ENCODE measurements around the gene SYN1.

DNA sequence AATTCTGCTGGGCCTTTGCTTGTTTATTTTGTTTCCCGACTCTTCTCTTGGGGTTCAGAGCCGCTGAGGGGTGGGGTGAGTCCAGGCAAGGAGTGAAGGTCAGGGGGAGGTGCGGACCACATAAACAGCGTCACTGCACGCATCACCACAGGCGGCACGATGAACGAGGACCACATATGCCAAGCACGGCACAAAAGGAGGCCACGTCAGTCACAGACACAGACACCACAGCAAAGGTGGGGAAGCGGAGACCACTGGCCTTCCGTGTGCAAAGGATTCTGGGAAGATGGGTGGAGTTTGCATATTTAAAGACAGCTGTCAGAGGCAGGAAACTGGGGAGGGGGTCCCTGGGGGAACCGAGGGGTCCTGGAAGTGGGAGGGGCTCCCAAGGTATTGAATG, 47.8 kb downstream of the SYN1 start:
- TF ChIP-seq CTCF (IDR thresholded peaks at IDR 0.05; ENCODE audit: low read depth, low read length) (no peak), POLR2A (IDR thresholded peaks at IDR 0.05; ENCODE audit: extremely low read depth, insufficient read length) (no peak)
- TF ChIP-seq, protein P1, sequence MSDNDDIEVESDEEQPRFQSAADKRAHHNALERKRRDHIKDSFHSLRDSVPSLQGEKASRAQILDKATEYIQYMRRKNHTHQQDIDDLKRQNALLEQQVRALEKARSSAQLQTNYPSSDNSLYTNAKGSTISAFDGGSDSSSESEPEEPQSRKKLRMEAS (IDR thresholded peaks at IDR 0.05; ENCODE audit: low read depth, low read length) = no peak

Measured in NB4 (cell line).